Measurements from ENCODE around the gene ADGRG2.
A peak's percentile ranks its signal among the peaks of the same experiment; 100 is the strongest.

The ADGRG2 gene

DNA sequence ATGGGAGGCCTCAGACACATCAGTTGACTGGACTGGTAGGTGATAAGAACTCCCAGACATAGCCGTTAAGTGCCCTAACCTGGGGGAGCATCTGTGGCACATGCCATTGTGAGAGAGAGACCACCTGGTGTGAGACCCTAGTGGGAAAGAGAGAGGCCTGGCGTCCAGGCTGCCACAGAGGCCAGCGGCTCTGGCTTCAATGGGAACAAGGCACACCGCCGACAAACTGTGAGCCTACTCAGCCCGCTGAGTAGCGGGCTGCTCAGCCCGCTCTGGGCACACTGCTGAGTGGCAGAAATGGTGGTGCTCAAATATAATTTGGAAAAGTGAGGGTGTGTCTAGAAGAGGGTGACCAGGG is 172.3 kb downstream of the ADGRG2 start:
- no peak for DNase-seq (ENCODE audit: low read depth)

DNA sequence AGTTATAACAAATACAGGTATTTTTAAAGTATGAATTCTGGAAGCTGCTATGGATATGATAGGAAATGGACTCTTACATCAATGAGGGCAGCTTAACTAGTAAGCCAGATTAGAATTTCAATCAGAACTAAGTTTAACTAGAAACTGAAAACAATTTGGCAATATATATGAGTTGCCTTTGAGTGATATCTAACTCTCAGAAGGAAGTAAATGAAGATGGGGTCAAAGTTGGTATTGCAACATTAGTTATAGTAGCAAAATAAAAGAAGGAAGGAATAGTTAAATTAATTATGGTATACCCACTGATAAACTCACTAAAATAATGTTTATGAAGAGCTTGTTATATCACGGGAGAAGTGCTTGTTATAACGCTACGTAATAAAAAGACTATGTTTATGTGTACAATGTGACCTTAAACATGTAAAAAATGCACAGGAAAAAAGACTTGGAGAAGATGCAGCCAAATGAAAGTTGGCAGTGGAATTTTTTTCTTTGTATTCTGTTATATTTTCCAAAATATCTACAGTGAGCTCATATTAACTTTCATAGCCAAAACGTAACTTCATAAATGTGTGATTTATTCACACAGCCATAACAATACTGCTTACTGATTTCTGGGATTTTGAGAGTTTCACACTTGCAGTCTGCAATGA is 172.9 kb downstream of the ADGRG2 start:
- no peak for DNase-seq (ENCODE audit: low read depth)

DNA sequence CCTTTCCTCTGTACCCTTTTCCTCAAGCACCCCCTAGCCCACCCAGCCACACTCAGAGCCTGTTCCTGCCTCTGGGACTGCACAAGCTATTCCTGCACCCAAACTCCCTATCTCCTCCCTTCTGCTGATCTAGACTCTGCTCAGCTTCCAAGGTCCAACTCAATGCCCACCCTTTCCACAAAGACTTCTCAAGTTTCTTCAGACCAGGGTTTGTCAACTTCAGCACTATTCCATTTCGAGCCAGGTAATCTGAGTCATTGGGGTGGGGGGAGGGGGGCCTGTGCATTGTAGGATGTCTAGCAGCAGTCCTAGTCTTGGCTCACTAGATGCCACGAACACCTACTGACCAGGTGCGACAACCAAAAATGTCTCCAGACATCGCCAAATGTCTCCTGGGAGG is 175.7 kb downstream of the ADGRG2 start:
- DNase-seq (ENCODE audit: low read depth), result no peak

DNA sequence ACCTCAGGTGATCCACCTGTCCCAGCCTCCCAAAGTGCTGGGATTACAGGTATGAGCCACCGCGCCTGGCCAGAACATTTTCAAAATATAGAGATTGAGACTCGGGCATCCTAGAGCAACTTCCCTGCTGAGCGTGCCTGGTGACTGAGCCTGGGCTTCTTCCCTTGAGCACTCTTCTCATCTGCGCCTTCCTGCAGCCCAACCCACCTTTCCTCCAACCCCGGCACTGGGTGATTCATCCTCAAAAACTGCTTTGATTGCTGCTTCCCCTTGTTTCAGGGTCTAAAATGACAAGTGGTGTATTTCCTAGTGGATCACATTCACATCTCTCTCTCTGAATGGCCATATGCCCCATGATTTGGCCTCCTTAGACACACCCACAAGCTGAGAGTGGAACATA is 176.1 kb downstream of the ADGRG2 start:
- DNase-seq (ENCODE audit: low read depth), result peak; percentile 3

DNA sequence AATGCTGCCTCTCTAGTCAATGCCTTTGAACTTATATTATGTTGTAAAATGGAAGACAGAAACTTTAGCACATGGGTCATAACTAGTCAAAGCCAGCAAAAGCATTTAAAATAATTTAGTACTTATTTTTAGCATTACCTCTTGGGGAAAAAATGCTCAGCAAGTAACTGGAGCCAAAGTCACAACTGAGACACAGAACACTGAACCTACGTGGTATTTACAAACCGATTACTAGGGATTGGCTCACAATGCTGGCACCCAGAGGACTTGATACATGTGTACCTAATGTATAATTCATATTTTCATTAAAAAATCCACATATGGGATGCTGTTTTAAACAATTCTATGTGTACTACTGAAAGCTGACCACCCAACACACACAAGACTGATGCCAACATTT is 176.8 kb downstream of the ADGRG2 start:
- DNase-seq (ENCODE audit: low read depth), result no peak

DNA sequence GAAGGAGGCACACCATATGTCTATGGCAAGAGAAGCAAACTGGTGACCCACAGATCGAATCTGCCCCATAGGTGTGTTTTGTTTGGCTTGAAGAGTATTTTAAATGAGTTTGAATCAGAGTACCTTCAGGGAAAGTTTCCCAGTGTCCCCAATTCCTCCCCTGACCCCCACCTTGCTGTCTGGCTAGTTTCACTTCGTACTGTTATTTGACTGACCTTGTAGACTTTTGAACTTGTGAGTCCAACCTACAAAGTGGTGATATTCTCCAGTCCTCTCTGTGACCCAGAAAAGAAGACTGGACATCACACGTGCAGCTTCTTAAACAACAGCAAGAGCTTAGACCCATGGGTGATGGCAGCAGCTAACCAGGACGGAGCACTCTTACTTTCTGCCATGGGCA is 177.8 kb downstream of the ADGRG2 start:
- no peak for DNase-seq (ENCODE audit: low read depth)

DNA sequence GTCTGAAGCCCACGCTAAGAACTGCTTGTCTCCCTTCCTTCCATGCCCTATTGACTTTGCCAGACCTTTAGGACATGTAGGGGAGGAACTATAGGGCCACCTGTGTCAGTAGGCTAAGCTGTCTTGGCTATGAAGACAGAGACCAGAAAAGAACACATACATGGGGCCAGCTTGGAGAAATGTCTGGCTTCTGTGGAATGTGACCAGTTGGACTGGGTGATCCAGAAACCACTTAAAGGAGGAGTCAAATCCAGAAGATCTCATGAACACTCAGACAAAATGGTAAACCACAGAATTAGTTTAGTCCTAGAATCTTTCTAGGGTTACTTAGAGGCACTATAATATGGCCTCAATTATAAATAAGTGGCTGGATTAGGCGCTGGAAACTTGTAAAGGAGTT is 180.4 kb downstream of the ADGRG2 start:
- DNase-seq (ENCODE audit: low read depth), result no peak
